ENCODE results near the gene TAF1C. TPM values are rescaled to one million over a fixed set of nuclear protein-coding genes. Genes with fewer than 3 reads are reported as not detected.

Gene TAF1C
- total and polyA plus RNA-seq, 2 of the 8 experiments (the other 6 are each of a cell fraction or from before 2014, with no cell fraction given) = 44.6 to 63.8 TPM

DNA sequence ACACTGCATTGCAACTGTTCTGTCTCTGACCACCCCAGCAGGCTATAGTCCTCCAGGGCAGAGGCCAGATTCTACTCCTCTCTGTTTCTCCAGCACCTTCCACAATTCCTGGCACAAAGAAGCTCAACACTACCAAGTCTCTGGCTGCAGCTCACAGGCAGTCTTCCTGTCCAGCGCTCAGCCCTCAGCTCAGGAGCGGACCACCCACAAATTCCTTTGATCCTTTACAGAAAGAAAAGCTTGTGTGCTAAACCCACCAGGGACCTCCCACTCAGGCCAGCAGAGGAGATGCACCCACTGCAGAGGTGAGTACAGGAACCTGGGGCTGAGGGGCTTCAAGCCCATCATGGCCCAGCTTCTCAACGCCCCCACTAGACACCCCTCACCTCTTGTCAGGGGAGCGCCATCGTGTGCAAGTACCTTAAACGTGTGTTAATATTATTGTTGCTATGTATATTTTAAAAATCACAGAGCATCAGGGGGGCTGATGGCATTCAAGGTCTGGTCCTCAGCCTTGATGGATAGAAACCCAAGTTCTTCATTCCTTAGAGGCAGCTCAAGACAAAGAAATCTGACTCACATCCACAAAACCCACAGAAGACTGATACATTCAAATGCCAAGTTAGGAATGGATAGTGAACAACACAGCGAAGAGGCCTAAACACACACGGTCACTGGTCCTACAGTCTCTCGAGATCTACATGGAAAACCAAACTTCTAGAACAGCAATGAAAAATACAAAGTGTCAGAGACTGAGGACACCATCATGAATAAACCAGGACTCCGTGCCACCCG lies 50.3 kb downstream of the TAF1C start:
- DNase-seq (ENCODE audit: low read depth in 1 of 2, low spot score in 2 of 2) (no peak), FAIRE-seq (no peak)
- H4K8ac ChIP-seq (ENCODE audit: extremely low read depth, insufficient read depth, low read length) = peak overlapping the region; percentile 71; the same call in 1 of the 2 replicates
- no peak for TF ChIP-seq SRF (IDR thresholded peaks at IDR 0.05; ENCODE audit: low read depth, low read length)
- no peak for TF ChIP-seq SIX5 (IDR thresholded peaks at IDR 0.05; ENCODE audit: low read depth, low read length)
- TF ChIP-seq, protein P1, sequence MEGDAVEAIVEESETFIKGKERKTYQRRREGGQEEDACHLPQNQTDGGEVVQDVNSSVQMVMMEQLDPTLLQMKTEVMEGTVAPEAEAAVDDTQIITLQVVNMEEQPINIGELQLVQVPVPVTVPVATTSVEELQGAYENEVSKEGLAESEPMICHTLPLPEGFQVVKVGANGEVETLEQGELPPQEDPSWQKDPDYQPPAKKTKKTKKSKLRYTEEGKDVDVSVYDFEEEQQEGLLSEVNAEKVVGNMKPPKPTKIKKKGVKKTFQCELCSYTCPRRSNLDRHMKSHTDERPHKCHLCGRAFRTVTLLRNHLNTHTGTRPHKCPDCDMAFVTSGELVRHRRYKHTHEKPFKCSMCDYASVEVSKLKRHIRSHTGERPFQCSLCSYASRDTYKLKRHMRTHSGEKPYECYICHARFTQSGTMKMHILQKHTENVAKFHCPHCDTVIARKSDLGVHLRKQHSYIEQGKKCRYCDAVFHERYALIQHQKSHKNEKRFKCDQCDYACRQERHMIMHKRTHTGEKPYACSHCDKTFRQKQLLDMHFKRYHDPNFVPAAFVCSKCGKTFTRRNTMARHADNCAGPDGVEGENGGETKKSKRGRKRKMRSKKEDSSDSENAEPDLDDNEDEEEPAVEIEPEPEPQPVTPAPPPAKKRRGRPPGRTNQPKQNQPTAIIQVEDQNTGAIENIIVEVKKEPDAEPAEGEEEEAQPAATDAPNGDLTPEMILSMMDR (IDR thresholded peaks at IDR 0.05; ENCODE audit: control extremely low read depth in 1 of 3, insufficient read depth in 1 of 3, low read depth in 1 of 3, low read length in 3 of 3) = no peak
- no peak for TF ChIP-seq HDAC6 (IDR thresholded peaks at IDR 0.05; ENCODE audit: low read depth, low read length)
- no peak for TF ChIP-seq SIN3A (conservative IDR thresholded peaks at IDR 0.05 in 1 of 2, IDR thresholded peaks at IDR 0.05 in 1 of 2; ENCODE audit: low read depth in 1 of 2, low read length in 2 of 2)
- no peak for TF ChIP-seq ASH2L (IDR thresholded peaks at IDR 0.05; ENCODE audit: low read length)
- TF ChIP-seq HDAC2 (IDR thresholded peaks at IDR 0.05; ENCODE audit: borderline replicate concordance in 1 of 2, low read depth in 2 of 2, low read length in 2 of 2) = no peak
- TF ChIP-seq MAX (IDR thresholded peaks at IDR 0.05) = no peak
- no peak for TF ChIP-seq SP1 (IDR thresholded peaks at IDR 0.05; ENCODE audit: low read depth, low read length)

More for the DNA sequence above, 50.3 kb downstream of the TAF1C start:
- Histone ChIP-seq H4K91ac (replicated peaks; ENCODE audit: insufficient read length, low read length) (no peak overlapping the region), H3K4me3 (ENCODE audit: extremely low read depth in 1 of 4, insufficient read depth in 2 of 4, low read depth in 3 of 4, low read length in 4 of 4) (no peak overlapping the region), H2BK12ac (ENCODE audit: low read depth, low read length) (no peak overlapping the region), H3K4ac (replicated peaks; ENCODE audit: insufficient read length, low read depth, low read length) (no peak overlapping the region), H3K23ac (ENCODE audit: insufficient read length) (no peak overlapping the region), H2BK120ac (replicated peaks; ENCODE audit: low read depth, low read length) (no peak overlapping the region), H3K9me3 (ENCODE audit: insufficient read depth in 2 of 2, low read depth in 1 of 2, low read length in 1 of 2) (no peaks in the 10 kb centered on the region), H3K79me2 (ENCODE audit: control insufficient read depth in 1 of 2, insufficient read depth in 2 of 2, low read length in 2 of 2) (peaks cover 0 to 88% of the 10 kb centered on the region in 2 experiments; a peak in 3 of 4 replicates), H4K5ac (ENCODE audit: insufficient read length, low read depth, low read length) (no peak overlapping the region), H3K27me3 (replicated peaks in 1 of 4; ENCODE audit: control insufficient read depth in 3 of 4, extremely low read depth in 1 of 4, insufficient read depth in 3 of 4, low read length in 3 of 4) (no peaks in the 10 kb centered on the region), H3K56ac (replicated peaks; ENCODE audit: insufficient read length, low read depth, low read length) (no peak overlapping the region), H2AK5ac (ENCODE audit: low read depth, low read length) (no peak overlapping the region), H3K18ac (ENCODE audit: extremely low read depth, low read length) (no peak overlapping the region), H2BK15ac (ENCODE audit: low read length) (no peak overlapping the region), H4K20me1 (replicated peaks in 1 of 2; ENCODE audit: control insufficient read depth in 1 of 2, insufficient read depth in 2 of 2, low read length in 2 of 2) (peaks cover 3 to 15% of the 10 kb centered on the region in 2 experiments), H2AFZ (ENCODE audit: low read length) (no peak overlapping the region), H3K14ac (ENCODE audit: insufficient read length) (no peak overlapping the region), H3K4me2 (ENCODE audit: insufficient read depth in 1 of 2, low read depth in 2 of 2, low read length in 2 of 2) (no peak overlapping the region), H3K79me1 (ENCODE audit: low read depth, low read length) (peaks cover 15% of the 10 kb centered on the region), H3K23me2 (ENCODE audit: low read depth, low read length) (no peaks in the 10 kb centered on the region), H3K27ac (ENCODE audit: low read depth, low read length) (no peak overlapping the region), H2BK20ac (ENCODE audit: low read length) (no peak overlapping the region), H3K9ac (replicated peaks in 1 of 4; ENCODE audit: extremely low read depth in 1 of 4, low read depth in 3 of 4, low read length in 3 of 4) (no peak overlapping the region), H3K36me3 (ENCODE audit: control insufficient read depth in 2 of 4, insufficient read depth in 4 of 4, low read length in 3 of 4) (no peaks in the 10 kb centered on the region), H3K4me1 (replicated peaks in 1 of 4; ENCODE audit: control insufficient read depth in 3 of 4, insufficient read depth in 4 of 4, low read length in 3 of 4) (peaks cover 11 to 25% (median 20%) of the 10 kb centered on the region in 4 experiments), H2BK5ac (ENCODE audit: low read depth, low read length) (0 out of 2 replicates have a peak overlapping the region, but pooled peaks have one; percentile 44)
- WGBS, 2 experiments (ENCODE audit: extremely low coverage in 1 of 2, insufficient coverage in 1 of 2, insufficient read length in 1 of 2, insufficient replicate concordance in 2 of 2, low coverage in 1 of 2, low lambda C conversion rate in 2 of 2, missing lambda C conversion rate in 1 of 2) = 95% methylated on average over 11 of the region's 11 CpGs; no CpG with 5 or more reads in 1 of the 2 experiments
- ChIA-PET POLR2A (ENCODE audit: partially characterized antibody) (interaction anchor here (3.7 kb wide), 1 partner anchor 18 kb away, joined by 19 read pairs; the partner anchor contains the start of gene MBTPS1), CTCF (ENCODE audit: partially characterized antibody) (interaction anchor here (0.6 to 3.8 kb wide), 5 partner anchors 20 to 50 kb away, joined by 3 to 15 read pairs (median 3); partner anchors contain the start of gene MBTPS1)
